Spinal cord (tissue), 10 donors: Measurements from ENCODE around the gene INPP4B. TPM values are rescaled to one million over a fixed set of nuclear protein-coding genes. Genes with fewer than 3 reads are reported as not detected.

Experiments used
- DNase-seq, 6 donors: peaks; one replicate each; pipeline versions ENCODE4 v3.0.0 to v3.0.0-alpha.2; 2013 to 2015; ENCODE audit warnings: low spot score in 6 of 6, low read depth in 4 of 6
- H3K27ac ChIP-seq: one replicate; pipeline ENCODE4 v1.5.1; 2013; ENCODE audit warnings: low read depth, low read length, control low read depth
- H3K27me3 ChIP-seq: one replicate; pipeline ENCODE4 v1.6.1; 2013; ENCODE audit warnings: low read length; ENCODE audit not compliant: control insufficient read depth, insufficient read depth
- H3K36me3 ChIP-seq: one replicate; pipeline ENCODE4 v1.6.1; 2013; ENCODE audit warnings: low read length; ENCODE audit not compliant: control insufficient read depth, insufficient read depth
- H3K4me1 ChIP-seq: one replicate; pipeline ENCODE4 v1.6.1; 2013; ENCODE audit warnings: low read length; ENCODE audit not compliant: control insufficient read depth, insufficient read depth
- H3K4me3 ChIP-seq: one replicate; pipeline ENCODE4 v1.5.1; 2013; ENCODE audit warnings: low read depth, low read length, control low read depth
- H3K9me3 ChIP-seq: one replicate; pipeline ENCODE4 v1.6.1; 2013; ENCODE audit warnings: low read length; ENCODE audit not compliant: control insufficient read depth, insufficient read depth
- WGBS: methylation state at CpG from one replicate; pipeline ENCODE4 v1.1.5; 2013; ENCODE audit warnings: missing lambda C conversion rate; ENCODE audit not compliant: insufficient coverage; 5-methylcytosine and 5-hydroxymethylcytosine counted together
- polyA plus RNA-seq, 2 donors: library from polyadenylated mRNA; unstranded; fragments of 120-200 nt; gene quantifications; one replicate each; pipeline ENCODE4 v1.2.1, GENCODE V29; 2013; ENCODE audit not compliant: insufficient read length in 2 of 2
- total RNA-seq, 2 donors: library from RNA; depleted of rRNA in 1 of 2; stranded (reverse); fragments of 120-200 nt in 1 of 2; fragments of >200 nt in 1 of 2; gene quantifications; one replicate each; pipeline versions ENCODE4 v1.2.3 to v1.2.4, GENCODE V29; 2013 to 2014
- donor health status: healthy.

Gene INPP4B
- total and polyA plus RNA-seq, 4 donors, result 5.7 to 29.4 (median 14.5) TPM

- Histone ChIP-seq H3K4me3 (no peak overlapping the region), H3K4me1 (no peaks in the 10 kb centered on the region), H3K9me3 (no peaks in the 10 kb centered on the region), H3K36me3 (no peaks in the 10 kb centered on the region), H3K27ac (no peak overlapping the region), H3K27me3 (no peaks in the 10 kb centered on the region)
- no CpG with 5 or more reads among the region's 1 CpG for WGBS
- no peak for DNase-seq
Measured at GRCh38 chr4:142218726-142219125, 627.4 kb downstream of the INPP4B start.

- DNase-seq, result no peak
- no CpG with 5 or more reads among the region's 1 CpG for WGBS
- Histone ChIP-seq H3K4me1 (no peaks in the 10 kb centered on the region), H3K27ac (no peak overlapping the region), H3K4me3 (no peak overlapping the region), H3K36me3 (no peaks in the 10 kb centered on the region), H3K9me3 (no peaks in the 10 kb centered on the region), H3K27me3 (no peaks in the 10 kb centered on the region)
Measured at GRCh38 chr4:142211444-142211843, 634.7 kb downstream of the INPP4B start.

GRCh38 chr4:142203505-142203904, 642.6 kb downstream of the INPP4B start:
- no peaks in the 10 kb centered on the region for H3K27me3 ChIP-seq
- H3K27ac ChIP-seq, result no peak overlapping the region
- H3K9me3 ChIP-seq, result no peaks in the 10 kb centered on the region
- H3K4me1 ChIP-seq, result no peaks in the 10 kb centered on the region
- H3K4me3 ChIP-seq, result no peak overlapping the region
- H3K36me3 ChIP-seq, result no peaks in the 10 kb centered on the region
- DNase-seq, result no peak

DNA sequence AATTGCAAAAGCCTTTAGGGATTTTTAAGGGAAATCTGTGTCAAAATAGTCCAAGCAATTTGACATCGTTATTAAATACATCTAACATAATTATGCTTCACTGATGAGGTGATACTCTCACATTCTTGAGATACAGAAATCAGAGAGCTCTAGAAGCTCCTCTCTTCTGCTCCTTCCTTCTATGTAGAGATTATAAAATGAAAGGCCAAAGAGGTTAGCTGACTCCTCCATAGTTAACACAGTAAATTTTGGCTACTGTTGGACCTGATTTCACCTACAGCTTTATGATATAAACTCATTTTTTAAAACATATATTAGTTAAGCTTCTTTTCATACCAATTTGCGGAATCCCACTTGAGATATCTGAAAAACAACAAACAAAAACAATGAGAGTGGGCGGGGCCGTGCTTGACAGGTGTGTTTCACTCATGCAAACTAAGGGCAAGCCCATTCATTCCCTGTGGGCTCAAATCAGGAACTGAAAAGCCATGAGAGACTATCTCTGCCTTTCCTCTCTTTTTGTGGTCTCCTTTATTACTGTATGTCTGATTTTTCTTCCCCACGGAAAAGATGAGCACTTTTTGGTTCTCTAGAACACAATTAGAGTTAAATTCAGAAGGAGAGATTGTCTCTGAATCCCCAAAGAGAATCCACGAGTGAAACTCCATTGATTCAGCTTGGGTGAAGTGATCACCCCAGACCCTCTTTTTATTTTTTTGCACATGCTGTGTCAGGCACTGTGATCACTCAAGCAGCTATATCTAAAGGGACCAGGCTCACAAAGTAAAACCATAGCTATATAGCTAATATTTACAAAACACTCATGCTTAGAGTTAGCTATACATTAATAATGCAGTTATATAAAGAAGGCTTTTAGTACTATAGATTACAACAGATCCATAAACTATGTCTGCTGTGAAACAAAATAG, 643.4 kb downstream of the INPP4B start:
- H3K4me1 ChIP-seq, result no peaks in the 10 kb centered on the region
- no peaks in the 10 kb centered on the region for H3K9me3 ChIP-seq
- H3K27ac ChIP-seq, result no peak overlapping the region
- no peak for DNase-seq
- H3K4me3 ChIP-seq, result no peak overlapping the region
- H3K27me3 ChIP-seq, result no peaks in the 10 kb centered on the region
- no peaks in the 10 kb centered on the region for H3K36me3 ChIP-seq
- 69% methylated on average over 3 of the region's 6 CpGs for WGBS

DNA sequence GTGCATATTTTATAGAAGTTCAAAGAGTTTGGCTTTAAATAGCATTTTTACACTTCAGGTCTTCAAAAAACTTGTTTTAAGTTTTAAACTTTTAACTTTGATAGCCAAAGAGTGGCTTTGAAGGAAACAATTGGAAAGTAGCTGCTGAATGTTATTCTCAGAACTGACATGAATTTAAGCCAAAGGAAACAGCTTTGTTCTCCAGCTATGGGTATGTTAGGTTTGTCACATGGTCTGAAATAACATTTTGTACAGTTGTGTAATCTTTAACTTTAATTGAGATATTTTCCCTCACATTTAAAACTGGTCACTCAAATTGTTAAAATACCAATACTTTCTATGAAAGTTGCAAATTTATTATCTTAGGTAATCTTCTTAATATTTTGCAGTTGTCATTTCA, 645.1 kb downstream of the INPP4B start:
- DNase-seq, result no peak
- no peaks in the 10 kb centered on the region for H3K9me3 ChIP-seq
- no peaks in the 10 kb centered on the region for H3K27me3 ChIP-seq
- no peak overlapping the region for H3K27ac ChIP-seq
- no peak overlapping the region for H3K4me3 ChIP-seq
- no peaks in the 10 kb centered on the region for H3K36me3 ChIP-seq
- H3K4me1 ChIP-seq, result no peaks in the 10 kb centered on the region

DNA sequence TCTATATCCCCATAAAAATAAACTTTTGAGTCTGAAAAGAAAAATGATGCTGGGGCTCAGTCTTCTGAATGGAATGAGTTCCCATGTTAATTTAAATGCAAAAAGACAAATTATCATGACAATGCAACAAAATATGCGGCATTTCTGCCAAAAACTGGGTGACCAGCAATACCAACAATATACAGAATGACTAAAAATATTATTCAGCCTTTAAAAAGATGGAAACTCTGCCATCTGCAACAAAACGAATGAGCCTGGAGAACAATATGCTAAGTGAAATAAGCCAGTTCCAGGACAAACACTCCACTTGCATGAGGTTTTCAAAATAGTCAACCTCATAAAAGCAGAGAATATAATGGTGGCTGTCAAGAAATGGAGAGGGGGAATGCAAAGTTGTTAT, 651.2 kb downstream of the INPP4B start:
- no CpG with 5 or more reads among the region's 2 CpGs for WGBS
- DNase-seq, result peak in 1 of 6 donors; percentile 25
- no peaks in the 10 kb centered on the region for H3K4me1 ChIP-seq

DNA sequence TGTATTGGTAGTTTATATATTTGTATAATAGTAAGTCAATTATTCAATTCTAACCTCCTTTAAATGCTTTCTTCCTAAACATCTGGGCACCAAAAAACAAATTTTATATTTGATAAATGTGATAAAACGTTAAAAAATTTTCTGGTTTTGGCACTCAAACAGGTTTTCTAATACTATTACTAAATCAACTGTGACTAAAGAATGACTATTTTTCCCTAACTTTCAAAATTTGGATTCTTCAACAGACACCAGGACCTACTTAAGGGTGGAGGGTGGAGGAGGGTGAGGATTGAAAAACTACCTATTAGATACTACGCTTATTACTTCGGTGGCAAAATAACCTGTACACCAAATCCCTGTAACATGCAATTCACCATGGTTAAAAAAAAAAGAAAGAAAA, 654.2 kb downstream of the INPP4B start:
- Histone ChIP-seq H3K27me3 (no peaks in the 10 kb centered on the region), H3K36me3 (no peaks in the 10 kb centered on the region), H3K4me1 (no peaks in the 10 kb centered on the region), H3K4me3 (no peak overlapping the region), H3K9me3 (no peaks in the 10 kb centered on the region), H3K27ac (no peak overlapping the region)
- WGBS, result no CpG with 5 or more reads among the region's 3 CpGs
- DNase-seq, result no peak

More for the DNA sequence above, 651.2 kb downstream of the INPP4B start:
- Histone ChIP-seq H3K4me3 (no peak overlapping the region), H3K27me3 (no peaks in the 10 kb centered on the region), H3K9me3 (no peaks in the 10 kb centered on the region), H3K27ac (no peak overlapping the region), H3K36me3 (no peaks in the 10 kb centered on the region)

GRCh38 chr4:142181021-142181420, 665.1 kb downstream of the INPP4B start:
- H3K9me3 ChIP-seq, result no peaks in the 10 kb centered on the region
- no peaks in the 10 kb centered on the region for H3K36me3 ChIP-seq
- no peaks in the 10 kb centered on the region for H3K4me1 ChIP-seq
- H3K27me3 ChIP-seq, result no peaks in the 10 kb centered on the region
- H3K27ac ChIP-seq, result no peak overlapping the region
- no peak overlapping the region for H3K4me3 ChIP-seq
- no peak for DNase-seq
- WGBS, result no CpG with 5 or more reads among the region's 3 CpGs

- H3K4me1 ChIP-seq, result no peaks in the 10 kb centered on the region
- no peak for DNase-seq
- H3K36me3 ChIP-seq, result no peaks in the 10 kb centered on the region
- no peak overlapping the region for H3K27ac ChIP-seq
- H3K9me3 ChIP-seq, result no peaks in the 10 kb centered on the region
- H3K4me3 ChIP-seq, result no peak overlapping the region
- H3K27me3 ChIP-seq, result no peaks in the 10 kb centered on the region
Measured at GRCh38 chr4:142169216-142169615, 676.9 kb downstream of the INPP4B start.

GRCh38 chr4:142168181-142168580, 677.9 kb downstream of the INPP4B start:
- Histone ChIP-seq H3K9me3 (no peaks in the 10 kb centered on the region), H3K36me3 (no peaks in the 10 kb centered on the region), H3K4me3 (no peak overlapping the region), H3K27ac (no peak overlapping the region), H3K4me1 (no peaks in the 10 kb centered on the region), H3K27me3 (no peaks in the 10 kb centered on the region)
- DNase-seq, result no peak
- WGBS, result no CpG with 5 or more reads among the region's 2 CpGs
